Keratinocyte (primary cell): ENCODE measurements around the gene MLF1. TPM values are rescaled to one million over a fixed set of nuclear protein-coding genes. Genes with fewer than 3 reads are reported as not detected.

Experiments used
- DNase-seq: peaks from one replicate; pipeline ENCODE4 v3.0.0-alpha.2; 2011; ENCODE audit warnings: low read depth, missing footprints, low spot score
- FAIRE-seq: peaks from 2 replicates; lab custom pipeline; 2011; peaks lifted over from hg19 to GRCh38; lab: Jason Lieb, UNC
- H2AFZ ChIP-seq: 2 replicates; pipeline ENCODE4 v1.6.0; 2012; ENCODE audit warnings: low read length, control low read depth, inconsistent platforms; ENCODE audit not compliant: control insufficient read depth
- H3K27ac ChIP-seq: 2 replicates; pipeline ENCODE4 v1.5.1; 2011; ENCODE audit warnings: low read length; ENCODE audit not compliant: control insufficient read depth, insufficient read depth
- H3K27me3 ChIP-seq: 3 replicates; pipeline ENCODE4 v1.6.0; 2011; ENCODE audit warnings: low read length; ENCODE audit not compliant: control insufficient read depth, insufficient read depth; ENCODE audit errors: extremely low read depth
- H3K36me3 ChIP-seq, 2 experiments: 2 replicates in 1 of 2; 3 replicates in 1 of 2; pipeline ENCODE4 v1.5.1; 2011; ENCODE audit warnings: low read length in 2 of 2, mild to moderate bottlenecking in 1 of 2; ENCODE audit not compliant: control insufficient read depth in 2 of 2, insufficient read depth in 2 of 2; ENCODE audit errors: extremely low read depth in 1 of 2
- H3K4me1 ChIP-seq: 3 replicates; pipeline ENCODE4 v1.5.1; 2011; ENCODE audit warnings: low read length; ENCODE audit not compliant: control insufficient read depth, insufficient read depth; ENCODE audit errors: extremely low read depth
- H3K4me2 ChIP-seq: 3 replicates; pipeline ENCODE4 v1.6.0; 2011; ENCODE audit warnings: low read depth, low read length; ENCODE audit not compliant: control insufficient read depth, insufficient read depth; ENCODE audit errors: extremely low read depth
- H3K4me3 ChIP-seq, 3 experiments: fragments of 200-600 bp in 1 of 3; sonication (generic) in 1 of 3; 2 replicates in 2 of 3; 3 replicates in 1 of 3; pipeline ENCODE4 v1.5.1; 2011 to 2016; ENCODE audit warnings: low read length in 3 of 3, mild to moderate bottlenecking in 3 of 3, control low read depth in 2 of 3, inconsistent platforms in 1 of 3, low read depth in 1 of 3, mixed read lengths in 1 of 3, mixed run types in 1 of 3, moderate library complexity in 1 of 3; ENCODE audit not compliant: control insufficient read depth in 2 of 3, insufficient read depth in 2 of 3; ENCODE audit errors: extremely low read depth in 1 of 3
- H3K79me2 ChIP-seq: 2 replicates; pipeline ENCODE4 v1.6.0; 2012; ENCODE audit warnings: low read length; ENCODE audit not compliant: control insufficient read depth, insufficient read depth
- H3K9ac ChIP-seq: 3 replicates; pipeline ENCODE4 v1.6.0; 2011; ENCODE audit warnings: low read length; ENCODE audit not compliant: control insufficient read depth, insufficient read depth; ENCODE audit errors: extremely low read depth
- H3K9me1 ChIP-seq: 3 replicates; pipeline ENCODE4 v1.6.0; 2011; ENCODE audit warnings: low read length; ENCODE audit not compliant: control insufficient read depth, insufficient read depth; ENCODE audit errors: extremely low read depth
- H3K9me3 ChIP-seq: 2 replicates; pipeline ENCODE4 v1.5.1; 2012; ENCODE audit warnings: low read depth, low read length; ENCODE audit not compliant: control insufficient read depth
- H4K20me1 ChIP-seq: 3 replicates; pipeline ENCODE4 v1.6.0; 2011; ENCODE audit warnings: low read length; ENCODE audit not compliant: control insufficient read depth, insufficient read depth; ENCODE audit errors: extremely low read depth
- EZH2 ChIP-seq: IDR thresholded peaks from one replicate; pipeline ENCODE4 v1.6.1; 2012; ENCODE audit warnings: inconsistent platforms, mild to moderate bottlenecking, low read length, moderate library complexity
- dilution Hi-C: fragments of 300-500 bp; cut with MboI; formaldehyde crosslinking; loops from one replicate; pipeline ENCODE4 v1.7.0; 2020; ENCODE audit warnings: low sequenced_read_pairs; ENCODE audit not compliant: extremely low pct_ligation_motif_present
- polyA plus RNA-seq, 5 experiments: library from polyadenylated mRNA; depleted of rRNA in 3 of 5; stranded (reverse) in 3 of 5; stranded (forward) in 1 of 5; unstranded in 1 of 5; fragments of >200 nt; gene quantifications; 1 replicate in 1 of 5; 2 replicates in 3 of 5; 3 replicates in 1 of 5; pipeline versions ENCODE4 v1.2.1 to v1.2.3, GENCODE V29; 2011 to 2012; ENCODE audit warnings: missing spikeins in 2 of 5, low read depth in 1 of 5, low replicate concordance in 1 of 5
- small RNA-seq, 3 experiments: library from RNA; depleted of rRNA; stranded (forward); fragments of <200 nt; gene quantifications; one replicate each; pipeline ENCODE3, GENCODE V24; 2012; ENCODE audit warnings: low read depth in 3 of 3, low replicate concordance in 1 of 3; ENCODE audit not compliant: insufficient read length in 3 of 3
- TF ChIP-seq, protein P1 (sequence below), 3 experiments: IDR thresholded peaks in 1 of 3; conservative IDR thresholded peaks in 1 of 3; optimal IDR thresholded peaks in 1 of 3; 2 replicates in 2 of 3; 3 replicates in 1 of 3; pipeline versions ENCODE3 to v1.5.1; 2011; ENCODE audit warnings: low read length in 3 of 3, mild to moderate bottlenecking in 3 of 3, moderate library complexity in 2 of 3, control low read depth in 1 of 3, inconsistent platforms in 1 of 3; ENCODE audit not compliant: insufficient read depth in 2 of 3; ENCODE audit errors: extremely low read depth in 1 of 3

MLF1 gene
- polyA plus RNA-seq, 1 donor (not counting 4 experiments of a cell fraction or from before 2014, with no cell fraction given) = 11.8 TPM

DNA sequence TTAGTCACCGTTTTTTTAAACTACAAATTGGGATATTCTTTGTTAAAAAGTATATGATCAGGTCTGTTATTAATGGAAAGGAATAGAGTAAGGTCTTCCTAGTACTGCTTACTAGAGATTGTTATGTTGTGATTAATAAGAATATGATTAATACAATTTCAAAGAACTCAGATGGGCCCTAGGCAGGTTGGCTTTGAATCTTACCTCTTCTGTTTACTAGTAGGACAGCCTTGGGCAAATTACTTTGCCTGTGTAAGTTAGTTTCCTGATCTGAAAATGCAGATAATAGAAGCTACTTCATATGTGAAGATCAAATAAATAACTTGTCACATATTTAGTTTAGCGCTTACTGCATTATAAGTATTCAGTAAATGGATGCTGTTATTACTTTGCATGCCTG lies 80.2 kb downstream of the MLF1 start:
- Histone ChIP-seq H4K20me1 (no peaks in the 10 kb centered on the region), H3K4me3 (no peak overlapping the region), H3K27ac (no peak overlapping the region), H2AFZ (no peak overlapping the region), H3K79me2 (peaks cover 13% of the 10 kb centered on the region), H3K9ac (no peak overlapping the region), H3K4me1 (peaks cover 2% of the 10 kb centered on the region), H3K9me1 (no peaks in the 10 kb centered on the region), H3K36me3 (peaks cover 9 to 24% of the 10 kb centered on the region in 2 experiments), H3K27me3 (no peaks in the 10 kb centered on the region), H3K9me3 (no peaks in the 10 kb centered on the region), H3K4me2 (no peak overlapping the region)
- no peak for TF ChIP-seq EZH2
- TF ChIP-seq, protein P1, sequence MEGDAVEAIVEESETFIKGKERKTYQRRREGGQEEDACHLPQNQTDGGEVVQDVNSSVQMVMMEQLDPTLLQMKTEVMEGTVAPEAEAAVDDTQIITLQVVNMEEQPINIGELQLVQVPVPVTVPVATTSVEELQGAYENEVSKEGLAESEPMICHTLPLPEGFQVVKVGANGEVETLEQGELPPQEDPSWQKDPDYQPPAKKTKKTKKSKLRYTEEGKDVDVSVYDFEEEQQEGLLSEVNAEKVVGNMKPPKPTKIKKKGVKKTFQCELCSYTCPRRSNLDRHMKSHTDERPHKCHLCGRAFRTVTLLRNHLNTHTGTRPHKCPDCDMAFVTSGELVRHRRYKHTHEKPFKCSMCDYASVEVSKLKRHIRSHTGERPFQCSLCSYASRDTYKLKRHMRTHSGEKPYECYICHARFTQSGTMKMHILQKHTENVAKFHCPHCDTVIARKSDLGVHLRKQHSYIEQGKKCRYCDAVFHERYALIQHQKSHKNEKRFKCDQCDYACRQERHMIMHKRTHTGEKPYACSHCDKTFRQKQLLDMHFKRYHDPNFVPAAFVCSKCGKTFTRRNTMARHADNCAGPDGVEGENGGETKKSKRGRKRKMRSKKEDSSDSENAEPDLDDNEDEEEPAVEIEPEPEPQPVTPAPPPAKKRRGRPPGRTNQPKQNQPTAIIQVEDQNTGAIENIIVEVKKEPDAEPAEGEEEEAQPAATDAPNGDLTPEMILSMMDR (optimal IDR thresholded peaks at IDR 0.05 in 1 of 3, IDR thresholded peaks at IDR 0.05 in 1 of 3, conservative IDR thresholded peaks at IDR 0.05 in 1 of 3; ENCODE audit: extremely low read depth in 1 of 3, insufficient read depth in 2 of 3, low read length in 3 of 3) = no peak
- FAIRE-seq = no peak
- dilution Hi-C loops = no loop called here
- no peak for DNase-seq

GRCh38 chr3:158652463-158652862 lies 81.5 kb downstream of the MLF1 start:
- Histone ChIP-seq H3K9ac (no peak overlapping the region), H3K9me1 (no peaks in the 10 kb centered on the region), H3K79me2 (peaks cover 4% of the 10 kb centered on the region), H3K27ac (no peak overlapping the region), H3K4me3 (no peak overlapping the region), H3K9me3 (no peaks in the 10 kb centered on the region), H2AFZ (no peak overlapping the region), H3K36me3 (peaks cover 5 to 20% of the 10 kb centered on the region in 2 experiments), H4K20me1 (no peaks in the 10 kb centered on the region), H3K4me2 (no peak overlapping the region), H3K4me1 (peaks cover 2% of the 10 kb centered on the region), H3K27me3 (no peaks in the 10 kb centered on the region)
- TF ChIP-seq, protein P1 (optimal IDR thresholded peaks at IDR 0.05 in 1 of 3, IDR thresholded peaks at IDR 0.05 in 1 of 3, conservative IDR thresholded peaks at IDR 0.05 in 1 of 3; ENCODE audit: extremely low read depth in 1 of 3, insufficient read depth in 2 of 3, low read length in 3 of 3) = no peak
- no peak for TF ChIP-seq EZH2
- dilution Hi-C loops = no loop called here
- FAIRE-seq = no peak
- no peak for DNase-seq

Small RNAs within 50 kb of the gene (small RNA-seq; reads per million reads assigned to genes)
- 0 reads per million in 3 experiments for gene AC025033.1

Other genes with a start within 250 kb of the MLF1 start
- gene GFM1, start 73.3 kb downstream of the MLF1 start, polyA plus RNA-seq = 23.4 to 35.9 TPM (median 28.6 TPM) in 3 replicates
- 4.8 to 8.4 TPM (median 6.8 TPM) in 3 replicates for gene LXN, start 101.5 kb downstream of the MLF1 start, polyA plus RNA-seq
- gene RARRES1, start 161.3 kb downstream of the MLF1 start, polyA plus RNA-seq = not detected in 3 replicates
- gene MFSD1, start 230.9 kb downstream of the MLF1 start, polyA plus RNA-seq = 36.8 to 52.4 TPM (median 49.8 TPM) in 3 replicates